HG03097 (cell line): ENCODE measurements around the gene ANKRD30BL.
"Not testable (repeated sequence)": the region's sequence is repeated elsewhere in the genome, so short reads cannot be mapped to it uniquely, and the experiment has no call there.

ENCODE experiments used
- ATAC-seq: cut with Tn5 transposase; IDR thresholded peaks from one replicate; pipeline ENCODE4 v1.9.1; 2021; ENCODE audit not compliant: unreplicated experiment, low FRiP score

ANKRD30BL gene, protein sequence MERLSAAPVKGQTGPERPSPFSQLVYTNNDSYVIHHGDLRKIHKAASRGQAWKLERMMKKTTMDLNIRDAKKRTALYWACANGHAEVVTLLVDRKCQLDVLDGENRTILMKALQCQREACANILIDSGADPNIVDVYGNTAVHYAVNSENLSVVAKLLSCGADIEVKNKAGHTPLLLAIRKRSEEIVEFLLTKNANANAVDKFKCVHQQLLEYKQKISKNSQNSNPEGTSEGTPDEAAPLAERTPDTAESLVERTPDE

GRCh38 chr2:132161161-132162124 lies at the start of gene ANKRD30BL:
Gene ANKRD30BL (minus strand): TSS chr2:132161952. CDS start chr2:132161705, 247 bp downstream.
- ATAC-seq, result not testable (repeated sequence)

- not testable (repeated sequence) for ATAC-seq
These were observed 41.1 kb upstream of the ANKRD30BL start for GRCh38 chr2:132202866-132203265.

GRCh38 chr2:132192854-132193253 lies 31.1 kb upstream of the ANKRD30BL start:
- ATAC-seq, result not testable (repeated sequence)

DNA sequence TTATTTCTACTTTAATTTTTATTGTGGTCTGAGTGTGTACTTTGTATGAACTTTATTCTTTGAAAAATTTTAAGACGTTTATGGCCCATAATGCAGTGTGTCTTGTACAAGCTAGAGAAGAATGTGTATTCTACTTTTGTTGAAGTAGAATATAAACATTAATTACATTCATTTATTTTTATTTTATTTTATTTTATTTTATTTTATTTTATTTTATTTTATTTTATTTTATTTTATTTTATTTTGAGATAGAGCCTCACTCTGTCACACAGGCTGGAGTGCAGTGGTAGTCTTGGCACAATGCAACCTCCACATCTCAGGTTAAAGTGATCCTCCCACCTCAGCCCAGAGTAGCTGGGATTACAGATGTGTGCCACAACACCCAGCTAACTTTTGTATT lies 5.3 kb upstream of the ANKRD30BL start:
- ATAC-seq, result not testable (repeated sequence)

DNA sequence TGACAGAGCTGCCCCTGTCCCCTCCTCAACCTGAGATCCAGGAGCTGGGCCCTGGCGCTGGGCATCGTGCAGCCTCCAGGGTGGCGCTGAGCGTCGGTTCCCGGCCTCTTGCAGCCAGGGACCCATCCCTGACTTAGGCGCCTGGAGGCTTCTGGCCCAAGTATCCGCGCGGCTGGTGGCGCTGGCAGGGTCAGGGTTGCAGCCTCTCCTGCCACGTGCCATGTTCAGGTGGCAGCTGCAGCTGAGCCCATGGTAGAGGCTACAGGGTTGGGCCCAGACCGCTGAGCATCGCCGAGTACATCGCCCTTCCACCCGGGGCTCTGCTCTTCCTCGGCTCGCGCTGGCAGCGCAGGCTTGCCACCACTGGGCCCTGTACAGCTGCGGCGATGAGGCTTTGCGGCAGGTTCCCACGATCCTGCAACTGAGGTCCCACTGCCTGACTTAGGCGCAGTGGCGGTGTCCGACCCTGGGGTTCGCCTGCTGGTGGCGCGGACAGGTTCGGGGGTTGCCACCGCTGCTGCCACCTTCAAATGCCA lies 441 bp upstream of the ANKRD30BL start:
- ATAC-seq, result not testable (repeated sequence)

DNA sequence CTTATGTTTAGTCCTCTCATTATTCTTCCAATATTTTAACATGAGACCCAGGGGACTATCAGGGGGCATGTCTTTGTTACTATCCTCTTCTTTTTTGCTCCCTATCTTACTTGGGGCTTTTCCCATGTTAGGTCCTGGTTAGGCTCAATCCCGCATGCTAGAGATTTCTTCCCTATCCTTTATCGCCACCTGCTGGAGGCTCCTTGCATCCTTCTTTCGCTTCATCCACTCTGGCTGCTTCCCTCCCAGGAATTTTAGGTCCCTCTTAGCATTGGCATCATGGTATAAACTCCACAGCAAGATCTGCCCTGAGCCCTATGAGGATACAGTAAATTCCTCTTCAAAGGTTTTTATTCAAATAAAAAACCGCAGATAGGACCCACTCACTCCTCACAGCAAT lies 15.0 kb downstream of the ANKRD30BL start:
- ATAC-seq, result not testable (repeated sequence)
